Measurements from ENCODE around the gene CEP170B.
"Not testable (repeated sequence)": the region's sequence is repeated elsewhere in the genome, so short reads cannot be mapped to it uniquely, and the experiment has no call there.

CEP170B gene

GRCh38 chr14:104887623-104888488 is 22.8 kb downstream of the CEP170B start:
- TF ChIP-seq EZH2 (IDR thresholded peaks at IDR 0.05), result no peak
- no peak for TF ChIP-seq POLR2AphosphoS5 (IDR thresholded peaks at IDR 0.05; ENCODE audit: borderline replicate concordance, low read depth, low read length)
- TF ChIP-seq FOXP2 (optimal IDR thresholded peaks at IDR 0.05; ENCODE audit: control extremely low read depth, extremely low read length, insufficient read depth), result no peak
- no peaks in the 10 kb centered on the region for H3K9me3 ChIP-seq (ENCODE audit: low read depth, low read length)
- no peak overlapping the region for H3K4me3 ChIP-seq
- H3K9ac ChIP-seq (ENCODE audit: insufficient read length), result no peak overlapping the region
- no peaks in the 10 kb centered on the region for H3K36me3 ChIP-seq (ENCODE audit: insufficient read depth, low read length)
- H3K27ac ChIP-seq, result no peak overlapping the region
- DNase-seq (ENCODE audit: low read depth, low spot score), result no peak

- Histone ChIP-seq H3K27ac (no peak overlapping the region), H3K9me3 (ENCODE audit: low read depth, low read length) (no peaks in the 10 kb centered on the region), H3K36me3 (ENCODE audit: insufficient read depth, low read length) (no peaks in the 10 kb centered on the region), H3K4me3 (no peak overlapping the region), H3K9ac (ENCODE audit: insufficient read length) (no peak overlapping the region)
- no peak for DNase-seq (ENCODE audit: low read depth, low spot score)
- TF ChIP-seq EZH2 (IDR thresholded peaks at IDR 0.05), result no peak
- no peak for TF ChIP-seq FOXP2 (optimal IDR thresholded peaks at IDR 0.05; ENCODE audit: control extremely low read depth, extremely low read length, insufficient read depth)
These were observed 23.7 kb downstream of the CEP170B start for GRCh38 chr14:104888489-104889374.

- Histone ChIP-seq H3K36me3 (ENCODE audit: insufficient read depth, low read length) (no peaks in the 10 kb centered on the region), H3K9ac (ENCODE audit: insufficient read length) (no peak overlapping the region), H3K9me3 (ENCODE audit: low read depth, low read length) (no peaks in the 10 kb centered on the region), H3K27ac (no peak overlapping the region), H3K4me3 (no peak overlapping the region)
- DNase-seq (ENCODE audit: low read depth, low spot score), result no peak
- TF ChIP-seq FOXP2 (optimal IDR thresholded peaks at IDR 0.05; ENCODE audit: control extremely low read depth, extremely low read length, insufficient read depth), result no peak
- no peak for TF ChIP-seq POLR2AphosphoS5 (IDR thresholded peaks at IDR 0.05; ENCODE audit: borderline replicate concordance, low read depth, low read length)
- TF ChIP-seq EZH2 (IDR thresholded peaks at IDR 0.05), result no peak
These were observed 24.3 kb downstream of the CEP170B start for GRCh38 chr14:104889375-104889757.

- not testable (repeated sequence) for H3K9me3 ChIP-seq (ENCODE audit: low read depth, low read length); DNase-seq (ENCODE audit: low read depth, low spot score); H3K36me3 ChIP-seq (ENCODE audit: insufficient read depth, low read length); H3K9ac ChIP-seq (ENCODE audit: insufficient read length); H3K4me3 ChIP-seq; H3K27ac ChIP-seq
These were observed 25.2 kb downstream of the CEP170B start for GRCh38 chr14:104890292-104890691.

- DNase-seq (ENCODE audit: low read depth, low spot score), result no peak
- Histone ChIP-seq H3K36me3 (ENCODE audit: insufficient read depth, low read length) (no peaks in the 10 kb centered on the region), H3K9ac (ENCODE audit: insufficient read length) (no peak overlapping the region)
These were observed 26.1 kb downstream of the CEP170B start for GRCh38 chr14:104891121-104891551.

GRCh38 chr14:104891664-104892530 is 26.8 kb downstream of the CEP170B start:
- TF ChIP-seq EZH2 (IDR thresholded peaks at IDR 0.05) (no peak), POLR2AphosphoS5 (IDR thresholded peaks at IDR 0.05; ENCODE audit: borderline replicate concordance, low read depth, low read length) (no peak), FOXP2 (optimal IDR thresholded peaks at IDR 0.05; ENCODE audit: control extremely low read depth, extremely low read length, insufficient read depth) (no peak)
- H3K27ac ChIP-seq, result no peak overlapping the region
- no peaks in the 10 kb centered on the region for H3K36me3 ChIP-seq (ENCODE audit: insufficient read depth, low read length)
- no peaks in the 10 kb centered on the region for H3K9me3 ChIP-seq (ENCODE audit: low read depth, low read length)
- no peak overlapping the region for H3K4me3 ChIP-seq
- no peak overlapping the region for H3K9ac ChIP-seq (ENCODE audit: insufficient read length)
- no peak for DNase-seq (ENCODE audit: low read depth, low spot score)

More at GRCh38 chr14:104891121-104891551, 26.1 kb downstream of the CEP170B start:
- TF ChIP-seq POLR2AphosphoS5 (IDR thresholded peaks at IDR 0.05; ENCODE audit: borderline replicate concordance, low read depth, low read length), result no peak
- no peak for TF ChIP-seq FOXP2 (optimal IDR thresholded peaks at IDR 0.05; ENCODE audit: control extremely low read depth, extremely low read length, insufficient read depth)
- TF ChIP-seq EZH2 (IDR thresholded peaks at IDR 0.05), result no peak
- Histone ChIP-seq H3K9me3 (ENCODE audit: low read depth, low read length) (no peaks in the 10 kb centered on the region), H3K27ac (no peak overlapping the region), H3K4me3 (no peak overlapping the region)

GRCh38 chr14:104892531-104893434 is 27.7 kb downstream of the CEP170B start:
- no peak for DNase-seq (ENCODE audit: low read depth, low spot score)
- Histone ChIP-seq H3K9me3 (ENCODE audit: low read depth, low read length) (no peaks in the 10 kb centered on the region), H3K27ac (no peak overlapping the region)

More at GRCh38 chr14:104892531-104893434, 27.7 kb downstream of the CEP170B start:
- H3K9ac ChIP-seq (ENCODE audit: insufficient read length), result no peak overlapping the region
- TF ChIP-seq EZH2 (IDR thresholded peaks at IDR 0.05) (no peak), FOXP2 (optimal IDR thresholded peaks at IDR 0.05; ENCODE audit: control extremely low read depth, extremely low read length, insufficient read depth) (no peak), POLR2AphosphoS5 (IDR thresholded peaks at IDR 0.05; ENCODE audit: borderline replicate concordance, low read depth, low read length) (no peak)
- no peak overlapping the region for H3K4me3 ChIP-seq
- no peaks in the 10 kb centered on the region for H3K36me3 ChIP-seq (ENCODE audit: insufficient read depth, low read length)
